ENCODE results near the gene BAIAP2.

Gene BAIAP2

GRCh38 chr17:81160747-81161453, 125.9 kb downstream of the BAIAP2 start:
- TF ChIP-seq CTCF (conservative IDR thresholded peaks at IDR 0.05), result no peak
- no peak overlapping the region for H3K27ac ChIP-seq

GRCh38 chr17:81161536-81161935, 126.6 kb downstream of the BAIAP2 start:
- H3K27ac ChIP-seq, result no peak overlapping the region
- no peak for TF ChIP-seq CTCF (conservative IDR thresholded peaks at IDR 0.05)

- no peak for TF ChIP-seq CTCF (conservative IDR thresholded peaks at IDR 0.05)
- H3K27ac ChIP-seq, result no peak overlapping the region
Observed at GRCh38 chr17:81161972-81162371, 127.0 kb downstream of the BAIAP2 start.

- H3K27ac ChIP-seq, result no peak overlapping the region
- no peak for TF ChIP-seq CTCF (conservative IDR thresholded peaks at IDR 0.05)
Observed at GRCh38 chr17:81162491-81162890, 127.5 kb downstream of the BAIAP2 start.

GRCh38 chr17:81163051-81163695, 128.2 kb downstream of the BAIAP2 start:
- TF ChIP-seq CTCF (conservative IDR thresholded peaks at IDR 0.05), result no peak
- H3K27ac ChIP-seq, result no peak overlapping the region; the same call in 1 of the 2 replicates

- H3K27ac ChIP-seq, result peak overlapping the region; percentile 97
- no peak for TF ChIP-seq CTCF (conservative IDR thresholded peaks at IDR 0.05)
Observed at GRCh38 chr17:81163703-81164370, 128.9 kb downstream of the BAIAP2 start.
